NCI-H446 (cell line): ENCODE results near the gene DSCAM.

ENCODE experiments used
- DNase-seq, 2 experiments: peaks; one replicate each; lab custom pipeline; 2025; lab: John Stamatoyannopoulos, UW

Gene DSCAM

DNA sequence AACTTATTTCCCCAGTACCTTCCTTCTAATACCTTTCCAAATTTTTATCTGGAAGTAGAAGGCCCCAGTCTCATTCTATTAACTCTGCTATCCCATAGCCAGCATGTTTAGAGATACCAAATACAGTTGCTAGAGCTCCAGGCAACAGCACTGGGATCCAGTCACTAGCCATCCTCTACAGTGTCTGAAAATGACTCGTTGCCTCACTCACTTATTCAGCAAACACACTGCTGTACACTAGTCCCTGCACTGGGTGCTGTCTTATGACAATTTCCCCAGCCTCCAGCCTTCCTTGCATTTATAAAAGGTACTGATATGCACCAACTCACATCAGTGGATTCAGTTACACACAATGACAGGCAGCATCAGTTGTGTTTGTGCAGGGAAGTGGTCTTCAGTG lies 179.0 kb downstream of the DSCAM start:
- DNase-seq, result no peak

DNA sequence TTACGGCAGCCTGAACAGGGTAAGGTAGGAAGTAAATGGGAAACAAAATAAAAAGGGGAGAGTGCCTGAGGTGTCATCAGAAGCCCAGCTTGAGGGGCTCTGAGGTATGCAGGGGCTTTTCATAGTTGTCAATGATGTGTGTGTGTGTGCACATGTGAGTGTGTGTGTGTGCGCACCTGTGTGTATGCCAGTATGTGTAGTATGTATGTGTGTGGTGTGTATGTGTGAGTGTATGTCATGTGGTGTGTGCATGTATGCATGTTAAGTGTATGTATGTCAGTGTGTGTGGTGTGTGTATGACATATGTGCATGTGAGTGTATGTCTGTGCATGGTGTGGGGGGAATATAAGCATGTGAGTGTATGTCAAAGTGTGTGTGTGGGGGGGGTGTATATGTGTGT lies 184.1 kb downstream of the DSCAM start:
- no peak for DNase-seq

DNA sequence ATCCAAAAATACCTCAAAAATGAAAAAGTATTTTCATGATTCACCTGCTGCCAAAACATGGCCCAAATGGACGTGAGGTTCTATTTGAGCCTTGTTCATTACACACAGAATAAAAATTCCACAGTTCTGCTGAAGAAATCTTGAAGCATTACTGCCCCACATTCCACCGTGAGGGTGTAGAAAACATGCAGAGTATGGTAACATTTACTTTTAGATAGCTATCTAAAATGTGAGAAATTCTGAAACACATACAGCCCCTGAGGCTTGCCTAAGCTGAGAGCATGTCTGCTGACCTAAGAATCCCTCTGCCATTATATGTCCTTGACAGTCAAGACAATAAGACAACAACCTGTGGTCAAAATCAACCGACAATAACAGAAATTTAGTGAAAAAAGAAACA lies 186.5 kb downstream of the DSCAM start:
- no peak for DNase-seq

DNA sequence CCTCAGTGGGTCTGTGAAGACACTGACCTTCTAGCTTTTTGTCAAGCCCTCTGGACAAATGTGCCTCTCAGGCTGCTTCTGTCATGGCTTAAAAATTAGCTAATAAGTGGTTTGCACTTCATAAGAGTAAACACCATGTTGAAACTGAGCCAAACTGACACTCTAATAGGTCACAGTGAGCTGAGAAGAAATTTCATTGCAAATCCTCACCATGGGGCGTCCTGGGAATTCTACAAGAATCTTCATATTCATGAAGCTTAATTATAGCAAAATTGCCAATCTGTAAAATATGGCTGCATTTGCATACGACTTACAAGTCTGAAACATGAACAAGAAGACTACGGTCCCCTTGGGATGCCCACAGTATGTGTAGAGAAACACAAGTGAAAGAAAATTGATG lies 188.6 kb downstream of the DSCAM start:
- no peak for DNase-seq

DNA sequence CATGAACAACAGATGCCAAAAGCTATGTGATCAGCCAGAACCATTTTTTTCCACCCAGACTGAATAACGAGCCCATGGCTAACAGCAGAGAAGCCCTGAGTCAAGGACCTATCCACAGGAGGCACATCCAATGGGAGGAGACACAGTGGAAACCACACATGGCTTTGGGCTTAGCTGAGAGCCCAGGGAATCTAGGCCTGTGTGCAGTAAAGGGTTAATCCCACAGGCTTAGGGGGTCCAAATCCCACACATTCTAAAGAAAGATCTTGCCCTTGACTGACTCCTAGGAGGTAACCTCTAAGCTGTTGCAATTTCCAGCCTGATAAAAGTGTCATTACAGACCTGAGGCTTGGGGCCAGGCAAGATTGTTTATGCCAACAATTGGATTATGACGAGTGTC lies 194.5 kb downstream of the DSCAM start:
- no peak for DNase-seq

DNA sequence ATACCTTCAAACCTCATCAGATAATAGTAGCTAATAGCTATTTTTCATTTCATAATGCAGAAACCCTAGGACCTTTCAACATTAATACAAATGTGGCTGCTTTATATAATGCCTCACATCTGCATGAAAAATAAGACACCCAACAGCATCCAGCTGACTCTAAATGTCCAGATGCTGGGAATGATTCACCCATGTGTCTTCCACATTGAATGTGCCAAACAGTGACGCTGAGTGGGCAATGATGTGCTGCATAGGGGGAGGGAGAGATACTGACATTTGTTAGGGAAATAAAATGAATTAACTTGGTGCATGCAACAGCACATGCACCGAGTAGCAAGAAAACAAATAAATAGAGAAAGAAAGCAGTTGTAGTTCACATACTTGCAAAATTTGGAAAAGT lies 199.3 kb downstream of the DSCAM start:
- no peak for DNase-seq

DNA sequence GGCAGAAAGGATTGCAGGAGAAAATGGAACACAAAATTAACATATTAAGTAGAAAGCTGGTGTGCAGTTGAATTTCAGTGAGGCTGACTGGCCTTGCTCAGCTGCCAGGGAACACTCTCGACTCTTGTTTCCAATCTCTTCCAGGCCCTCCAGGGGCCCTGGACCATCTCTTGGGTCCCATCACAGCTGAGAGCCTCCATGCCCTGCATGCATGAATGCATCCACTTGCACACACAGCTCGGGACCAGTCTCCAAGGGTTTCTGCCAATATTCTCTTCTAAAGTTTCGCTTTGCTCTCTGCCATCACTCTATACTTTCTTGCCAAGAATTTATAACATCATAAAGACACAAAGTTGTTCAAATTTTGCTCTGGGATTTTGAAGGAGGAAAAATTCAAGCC lies 200.3 kb downstream of the DSCAM start:
- peak; percentile 11 to 62 for DNase-seq

DNA sequence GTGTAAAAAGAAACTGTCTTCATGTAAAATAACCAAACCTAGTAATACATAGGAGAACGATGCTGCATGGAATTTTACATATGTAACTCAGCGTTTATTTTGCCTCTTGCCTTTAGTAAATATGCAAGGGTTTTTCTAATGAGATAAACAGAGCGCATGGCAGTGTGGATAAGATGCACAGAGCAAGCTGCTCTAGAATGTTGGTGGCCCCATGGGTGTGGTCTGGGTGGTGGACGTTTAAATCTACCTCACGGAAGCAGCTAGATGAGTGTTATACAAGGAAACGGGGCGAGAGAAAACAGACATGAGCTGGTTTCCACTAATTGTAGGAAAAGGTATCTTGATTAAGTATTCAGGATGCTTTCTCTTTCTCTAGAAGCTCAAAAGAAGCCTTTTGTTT lies 205.9 kb downstream of the DSCAM start:
- no peak for DNase-seq

DNA sequence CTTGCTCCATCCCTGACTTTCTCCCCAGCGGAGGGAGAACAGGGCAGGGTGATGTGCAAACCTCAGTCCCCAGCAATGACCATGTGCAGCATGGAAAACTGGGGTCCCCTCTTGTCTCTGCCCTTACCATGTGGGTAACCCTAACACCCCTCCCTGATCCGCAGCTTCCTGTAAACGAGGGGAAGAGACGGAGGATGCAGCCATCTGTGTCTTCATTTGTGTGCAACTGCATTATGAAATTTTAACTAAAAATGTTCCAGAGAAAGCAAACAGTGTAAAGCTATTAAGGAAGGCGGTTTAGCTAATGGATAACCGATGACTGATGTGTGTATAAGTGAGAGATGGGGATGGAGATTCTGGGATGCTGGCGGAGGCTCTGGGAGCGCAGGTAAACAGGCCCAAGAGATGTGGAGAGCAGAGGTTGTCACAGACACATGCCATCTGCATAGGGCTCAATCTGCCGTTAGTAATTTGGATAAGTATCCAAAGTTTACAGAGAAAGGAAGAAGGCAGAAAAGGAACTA lies 206.6 kb downstream of the DSCAM start:
- DNase-seq, result no peak

DNA sequence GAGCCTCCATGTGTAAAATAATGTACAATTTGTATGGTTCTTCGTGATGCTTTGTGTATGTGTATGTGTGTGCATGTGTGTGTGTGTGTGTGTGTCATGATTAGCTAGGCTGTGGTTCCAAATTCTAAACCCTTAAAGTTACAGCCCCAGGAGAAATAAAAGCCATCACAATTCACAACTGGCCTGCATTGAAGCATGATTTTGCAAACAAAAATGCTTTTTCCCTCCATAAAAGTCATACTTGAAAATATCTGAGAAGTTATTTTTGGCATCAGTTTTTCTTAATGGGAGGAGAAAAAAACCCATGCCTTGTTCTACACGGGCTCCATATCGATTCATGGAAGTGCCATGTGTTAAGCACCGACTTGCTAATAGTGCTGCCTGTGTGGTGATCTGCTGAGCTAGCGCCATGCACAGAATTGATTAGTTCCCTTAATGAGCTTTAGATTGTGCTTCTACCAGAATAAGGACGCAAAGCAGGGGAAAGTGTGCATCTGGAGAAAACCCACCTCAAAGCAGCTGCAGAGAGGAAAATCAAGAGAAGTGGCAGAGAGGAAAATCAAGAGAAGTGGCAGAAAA lies 207.3 kb downstream of the DSCAM start:
- no peak for DNase-seq

DNA sequence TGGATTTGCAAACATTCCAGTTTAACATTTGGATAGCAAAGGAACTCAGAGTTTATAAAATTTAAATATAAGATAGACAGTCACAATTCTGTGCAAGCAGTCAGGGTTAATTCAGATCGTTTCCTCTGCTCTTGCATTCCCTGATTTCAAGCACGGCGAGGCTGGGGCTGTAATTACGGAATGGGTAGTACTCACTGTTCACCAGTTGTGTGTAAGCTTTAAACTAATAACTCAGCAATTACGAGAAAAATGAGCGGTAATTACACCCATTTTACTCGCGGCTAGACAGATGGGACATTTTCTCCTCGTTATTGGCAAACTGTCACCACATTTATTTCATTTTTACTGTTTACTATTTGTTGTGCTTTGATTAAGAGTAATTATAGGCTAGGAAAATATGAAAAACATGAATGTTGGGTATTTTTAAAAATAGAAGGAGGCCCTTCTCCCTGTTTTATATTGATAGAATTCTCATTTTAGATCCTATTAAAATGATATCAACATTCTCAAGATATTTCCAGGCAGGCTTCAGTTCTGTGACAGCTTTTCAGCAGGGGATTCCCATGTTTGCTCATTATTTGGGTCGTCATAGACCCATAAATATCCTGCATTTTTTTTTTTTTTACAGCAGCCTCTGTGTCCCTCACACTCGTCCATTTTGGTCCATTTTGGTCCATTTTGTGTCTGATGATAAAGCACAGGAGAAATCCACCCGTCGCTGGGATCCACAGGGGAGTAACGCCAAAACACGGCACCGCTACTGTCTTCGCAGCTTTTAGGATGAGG lies 208.3 kb downstream of the DSCAM start:
- peak in 1 of 2 experiments; percentile 28 for DNase-seq

DNA sequence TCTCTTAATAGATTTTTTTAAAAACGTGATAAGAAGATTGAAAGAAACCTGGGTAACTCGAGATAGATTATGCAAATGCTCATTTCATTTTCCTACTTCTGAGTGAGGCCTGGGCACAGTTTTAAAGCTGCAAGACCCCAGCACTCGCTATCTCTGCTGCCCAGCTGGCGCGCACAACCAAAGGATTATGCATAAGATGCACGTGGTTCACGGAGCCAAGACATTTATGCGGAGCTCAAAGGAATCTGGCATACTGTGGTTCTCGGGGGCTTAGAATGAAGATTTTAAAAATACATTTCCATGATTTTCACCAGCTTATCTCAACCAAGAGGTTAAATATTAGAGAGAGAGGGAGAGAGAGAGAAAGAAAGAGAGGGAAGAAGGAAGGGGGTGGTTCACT lies 210.9 kb downstream of the DSCAM start:
- DNase-seq, result no peak

DNA sequence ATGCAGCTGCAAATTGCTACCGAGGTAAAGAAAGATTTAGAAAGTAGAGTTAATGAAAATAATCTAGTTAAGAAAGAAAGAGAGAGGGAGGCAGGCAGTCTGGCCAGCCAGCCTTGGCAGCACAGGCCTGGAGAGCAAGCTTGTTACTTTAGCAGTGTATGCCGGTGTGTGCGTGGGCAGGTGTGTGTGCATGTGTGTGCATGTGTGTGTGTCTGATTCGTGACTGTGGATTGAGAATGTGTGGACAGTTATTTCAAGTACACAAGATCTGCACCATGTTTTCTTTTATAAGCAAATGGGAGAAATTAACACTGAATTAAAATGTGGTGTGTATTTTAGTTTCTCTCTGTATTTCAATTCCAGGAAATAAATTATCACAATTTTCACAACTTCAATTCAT lies 211.6 kb downstream of the DSCAM start:
- DNase-seq, result no peak

DNA sequence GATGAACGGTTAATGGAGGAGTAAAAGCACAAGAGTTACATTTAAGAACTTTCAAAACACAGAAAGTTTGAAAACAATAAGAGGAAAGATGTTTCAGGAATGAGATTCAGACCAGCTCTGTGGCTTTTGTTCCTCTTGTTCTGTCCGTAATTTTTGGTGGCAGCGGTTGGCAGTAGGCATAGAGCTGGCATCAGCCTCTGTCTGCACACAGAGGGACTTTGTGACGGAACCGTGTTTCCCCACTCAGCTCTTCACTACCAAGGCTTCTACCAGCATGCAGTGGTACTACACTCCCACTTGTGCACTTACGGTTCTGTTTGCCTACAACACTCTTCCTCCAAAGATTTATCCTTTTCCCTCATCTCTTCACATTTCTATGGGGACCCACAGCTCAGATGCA lies 212.8 kb downstream of the DSCAM start:
- no peak for DNase-seq

DNA sequence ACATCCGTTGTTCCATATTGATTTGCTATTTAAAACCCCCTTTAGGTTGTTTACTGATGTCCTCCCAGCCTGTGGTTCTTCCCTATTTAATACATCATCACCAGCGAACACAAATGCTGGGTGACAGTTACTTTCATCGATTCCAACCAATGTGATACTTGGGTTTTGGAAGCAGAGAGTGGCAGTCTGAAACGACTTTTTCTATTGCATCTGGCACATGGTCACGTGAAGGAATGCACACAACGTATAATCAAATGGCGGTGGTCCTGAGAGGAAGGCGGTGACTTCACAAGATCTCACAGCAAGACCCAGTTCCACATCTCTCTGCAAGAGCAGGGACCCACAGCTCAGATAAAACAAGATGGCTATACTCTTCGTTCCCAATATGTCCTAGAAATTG lies 213.9 kb downstream of the DSCAM start:
- no peak for DNase-seq

DNA sequence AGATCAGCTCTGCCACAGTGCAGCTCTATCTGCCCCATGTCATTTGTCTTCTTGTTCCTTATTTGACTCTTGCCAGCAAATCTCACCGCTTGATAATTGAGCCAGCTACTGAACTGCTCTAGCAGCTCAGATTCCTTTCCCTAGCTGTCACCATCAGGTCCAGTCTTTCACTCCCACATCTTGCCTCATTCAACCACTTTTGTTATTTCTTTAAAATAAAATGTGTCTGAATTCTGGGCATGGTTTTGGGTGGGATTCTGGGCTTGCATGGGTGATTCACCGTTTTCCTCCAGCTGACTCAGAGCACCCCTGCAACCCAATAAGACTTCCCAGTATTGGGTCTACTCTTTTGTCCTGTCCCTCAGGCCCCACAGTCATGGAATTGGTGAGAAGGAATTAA lies 215.7 kb downstream of the DSCAM start:
- peak in 1 of 2 experiments; percentile 13 for DNase-seq

DNA sequence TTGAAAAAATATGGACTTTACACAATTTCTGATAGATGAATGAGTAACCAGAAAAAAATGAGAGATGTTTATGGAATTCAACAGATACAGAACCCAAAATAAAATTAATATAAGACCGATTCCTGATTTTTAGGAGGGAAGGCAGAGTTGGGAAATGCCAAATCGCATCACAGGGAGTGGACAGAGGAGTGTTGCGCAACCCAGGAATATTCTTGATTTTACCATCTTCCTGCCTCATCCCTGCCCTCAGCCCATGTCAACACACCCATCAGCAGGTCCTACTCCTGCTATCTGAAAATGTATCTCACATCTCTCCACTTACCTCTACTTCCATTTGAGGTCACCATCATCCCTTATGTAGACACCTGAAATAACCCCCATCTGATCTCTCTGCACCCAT lies 221.0 kb downstream of the DSCAM start:
- DNase-seq, result no peak

DNA sequence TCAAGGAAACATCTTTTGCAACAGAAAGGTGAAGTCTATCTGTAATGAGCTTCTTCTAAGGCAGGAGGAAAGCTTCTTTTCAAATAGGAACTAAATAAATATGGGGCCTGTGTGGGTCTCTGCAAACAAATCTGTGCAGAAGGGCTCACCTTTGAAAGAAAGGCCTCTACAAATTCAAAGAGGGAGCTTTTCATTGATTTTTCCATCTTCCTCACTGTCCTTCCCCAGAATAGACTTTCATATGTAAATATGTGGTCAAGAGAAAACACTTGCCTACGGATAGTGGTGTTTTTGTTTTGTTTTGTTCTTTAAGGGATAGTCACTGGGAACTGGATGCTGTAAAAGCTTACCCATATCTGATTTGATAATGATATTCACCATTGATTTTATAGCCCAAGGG lies 223.4 kb downstream of the DSCAM start:
- no peak for DNase-seq

DNA sequence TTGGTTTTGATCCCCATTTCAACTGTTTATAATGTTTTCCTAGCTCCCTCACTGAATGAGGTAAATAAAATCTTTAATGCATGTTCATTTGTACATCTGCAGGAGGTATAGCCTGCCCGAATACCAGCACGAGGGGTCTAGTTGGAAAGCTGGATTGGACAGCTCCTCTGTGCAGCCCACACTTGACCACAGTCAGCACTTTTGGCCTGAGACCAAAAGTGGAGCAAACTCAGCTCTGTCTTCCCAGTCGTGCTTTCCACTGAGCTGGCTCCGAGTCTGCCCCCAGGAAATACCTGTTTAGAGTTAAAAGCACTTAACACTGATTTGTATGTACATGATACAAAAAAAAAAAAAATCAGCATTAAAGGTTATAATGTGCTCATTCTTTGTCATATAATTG lies 224.4 kb downstream of the DSCAM start:
- DNase-seq, result no peak

DNA sequence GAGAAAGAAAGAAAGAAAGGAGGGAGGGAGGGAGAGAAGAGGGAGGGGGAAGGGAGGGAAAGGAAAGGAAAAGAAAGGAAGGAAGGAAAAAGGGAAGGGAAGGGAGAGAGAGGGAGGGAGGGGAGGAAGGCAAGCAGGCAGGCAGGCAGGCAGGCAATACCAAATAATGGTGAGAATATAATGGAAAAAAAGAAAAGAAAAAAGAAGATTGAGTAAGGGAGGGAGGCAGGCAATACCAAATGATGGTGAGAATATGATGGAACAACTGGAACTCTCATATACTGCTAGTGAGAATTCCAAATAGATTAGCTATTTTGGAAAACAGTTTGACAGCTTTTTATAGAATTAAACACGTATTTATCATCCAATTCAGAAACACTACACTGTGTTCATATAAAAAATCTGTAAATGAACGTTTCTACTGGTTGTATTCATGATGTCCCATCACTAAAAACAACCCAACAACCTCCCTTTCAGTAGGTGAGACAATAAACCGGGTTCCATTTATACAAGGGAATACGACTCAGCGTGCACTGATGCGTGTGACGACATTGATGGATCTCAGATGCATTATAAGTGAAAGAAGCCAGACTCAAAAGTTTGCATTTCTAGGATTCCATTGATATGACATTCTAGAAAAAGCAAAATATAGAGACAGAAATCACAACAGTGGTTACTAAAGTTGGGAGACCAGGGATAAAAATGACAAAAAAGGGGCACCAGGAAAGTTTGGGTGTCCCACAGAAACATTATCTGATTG lies 226.4 kb downstream of the DSCAM start:
- DNase-seq, result no peak

DNA sequence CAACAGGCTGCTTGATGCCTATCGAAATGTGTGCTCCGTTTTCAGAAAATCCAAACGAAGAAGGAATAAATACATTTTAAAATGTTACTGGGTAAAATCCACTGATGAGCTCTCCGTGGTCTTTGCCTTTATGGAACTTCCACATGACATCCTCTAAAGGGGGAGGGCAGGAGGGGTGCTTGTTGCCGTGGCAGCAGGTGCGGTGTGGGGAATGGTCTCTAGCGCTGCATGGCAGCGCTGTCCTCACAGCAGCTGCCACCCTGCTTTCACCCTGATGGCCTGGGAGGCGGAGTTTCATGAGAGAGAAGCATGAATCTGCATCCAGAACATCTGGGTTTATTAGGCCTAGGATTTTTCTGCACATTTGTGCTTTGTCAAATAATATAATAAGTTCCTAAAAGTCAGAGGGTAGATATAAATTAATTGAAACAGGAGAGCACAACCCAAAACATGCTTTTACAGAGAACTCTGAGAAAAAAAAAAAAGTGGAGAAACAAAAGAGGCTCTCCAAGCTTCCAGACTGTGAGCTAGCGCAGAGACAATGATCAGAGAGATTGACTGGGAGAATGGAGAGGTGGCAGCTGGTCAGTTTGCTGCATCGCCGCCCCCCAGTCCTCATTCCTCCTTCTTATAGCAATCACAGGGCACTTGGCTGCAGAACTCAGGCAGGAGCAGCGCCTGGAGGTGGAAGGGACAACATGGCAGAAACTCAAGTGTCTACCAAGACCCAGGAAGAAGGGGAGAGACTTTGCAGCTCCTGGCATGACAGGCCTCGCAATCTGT lies 228.6 kb downstream of the DSCAM start:
- no peak for DNase-seq

DNA sequence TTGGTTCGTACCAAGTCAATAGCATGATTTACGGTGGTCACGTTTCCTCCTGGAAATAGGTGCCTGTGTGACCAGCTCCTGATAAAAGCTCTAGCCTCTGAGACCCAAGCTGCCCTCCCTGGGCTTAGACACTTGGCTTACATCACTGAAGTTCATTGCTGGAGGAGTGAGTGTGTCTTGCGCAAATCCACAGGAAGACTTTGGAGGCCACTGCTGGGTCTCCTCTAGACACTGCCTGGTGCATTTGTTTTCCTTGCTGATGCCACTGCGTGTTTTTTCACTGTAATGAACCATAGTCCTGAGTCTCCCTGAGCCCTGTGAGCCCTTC lies 230.6 kb downstream of the DSCAM start:
- DNase-seq, result no peak
